Liver (tissue), 3 donors: Measurements from ENCODE around the gene MAN2B1.

Source experiments
- CTCF ChIP-seq: fragments of 150-350 bp; IDR thresholded peaks from 2 replicates; pipeline ENCODE4 v1.5.1; 2017; ENCODE audit warnings: improper control_type of control experiment, low read depth, low read length; ENCODE audit not compliant: missing input control
- EGR1 ChIP-seq, 2 donors: IDR thresholded peaks; 2 replicates each; pipeline ENCODE4 v1.6.1; 2016 to 2018; ENCODE audit warnings: antibody characterized with exemption in 2 of 2, low read depth in 2 of 2
- GABPA ChIP-seq, 2 donors: IDR thresholded peaks in 1 of 2; conservative IDR thresholded peaks in 1 of 2; 2 replicates each; pipeline ENCODE4 v1.6.1; 2016; ENCODE audit warnings: antibody characterized with exemption in 2 of 2, mild to moderate bottlenecking in 1 of 2, moderate library complexity in 1 of 2
- HNF4G ChIP-seq: IDR thresholded peaks from 2 replicates; pipeline ENCODE4 v1.6.1; 2016; ENCODE audit warnings: antibody characterized with exemption
- RAD21 ChIP-seq, 2 donors: IDR thresholded peaks; 2 replicates each; pipeline ENCODE4 v1.6.1; 2016; ENCODE audit warnings: antibody characterized with exemption in 2 of 2, mild to moderate bottlenecking in 2 of 2
- SP1 ChIP-seq: IDR thresholded peaks from 2 replicates; pipeline ENCODE4 v1.6.1; 2018; ENCODE audit warnings: antibody characterized with exemption, mild to moderate bottlenecking
- TAF1 ChIP-seq: conservative IDR thresholded peaks from 2 replicates; pipeline ENCODE4 v1.6.1; 2016; ENCODE audit warnings: antibody characterized with exemption, mild to moderate bottlenecking
- YY1 ChIP-seq: IDR thresholded peaks from 2 replicates; pipeline ENCODE4 v1.6.1; 2016; ENCODE audit warnings: antibody characterized with exemption, mild to moderate bottlenecking
- TF ChIP-seq, protein P1 (sequence below): IDR thresholded peaks from 2 replicates; pipeline ENCODE4 v1.6.1; 2016; ENCODE audit warnings: antibody characterized with exemption
- TF ChIP-seq, protein P2 (sequence below): IDR thresholded peaks from 2 replicates; pipeline ENCODE4 v1.6.1; 2016; ENCODE audit warnings: antibody characterized with exemption
- TF ChIP-seq, protein P3 (sequence below): IDR thresholded peaks from 2 replicates; pipeline ENCODE4 v1.6.1; 2016; ENCODE audit warnings: antibody characterized with exemption
- TF ChIP-seq, protein P4 (sequence below): IDR thresholded peaks from 2 replicates; pipeline ENCODE4 v1.6.1; 2016; ENCODE audit warnings: antibody characterized with exemption, mild to moderate bottlenecking
- donor health status: healthy.
- donor health status: healthy.

DNA sequence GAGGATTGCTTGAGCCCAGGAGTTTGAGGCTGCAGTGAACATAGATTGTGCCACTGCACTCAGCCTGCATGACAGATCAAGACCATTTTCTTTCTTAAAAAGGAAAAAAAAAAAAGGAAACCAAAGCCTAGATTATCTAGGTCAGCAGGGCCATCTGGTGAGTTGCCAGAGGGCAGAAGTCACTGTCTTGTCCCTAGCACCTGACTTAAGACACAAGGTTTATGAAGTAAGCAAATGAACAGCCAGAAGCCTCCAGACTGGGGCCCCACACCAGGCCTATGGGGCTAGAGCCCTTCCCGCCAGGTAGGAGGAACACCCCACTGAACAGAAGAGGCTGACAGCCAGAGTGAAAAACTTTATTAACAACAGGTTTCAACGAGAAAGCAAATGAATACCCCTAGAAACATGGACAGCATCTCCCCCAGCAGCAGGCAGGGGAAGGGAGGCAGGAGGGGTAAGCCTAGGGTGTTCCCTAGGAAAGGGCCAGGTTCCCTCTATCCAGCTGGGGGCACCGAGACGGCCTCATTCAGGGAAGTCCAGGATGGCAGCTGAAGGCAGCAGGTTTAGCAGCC is 1.3 kb upstream of the MAN2B1 start:
- TF ChIP-seq, protein P1, sequence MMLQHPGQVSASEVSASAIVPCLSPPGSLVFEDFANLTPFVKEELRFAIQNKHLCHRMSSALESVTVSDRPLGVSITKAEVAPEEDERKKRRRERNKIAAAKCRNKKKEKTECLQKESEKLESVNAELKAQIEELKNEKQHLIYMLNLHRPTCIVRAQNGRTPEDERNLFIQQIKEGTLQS: no peak
- TF ChIP-seq CTCF: no peak
- no peak for TF ChIP-seq GABPA (IDR thresholded peaks at IDR 0.05 in 1 of 2, conservative IDR thresholded peaks at IDR 0.05 in 1 of 2)
- TF ChIP-seq, protein P2, sequence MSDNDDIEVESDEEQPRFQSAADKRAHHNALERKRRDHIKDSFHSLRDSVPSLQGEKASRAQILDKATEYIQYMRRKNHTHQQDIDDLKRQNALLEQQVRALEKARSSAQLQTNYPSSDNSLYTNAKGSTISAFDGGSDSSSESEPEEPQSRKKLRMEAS: no peak
- no peak for TF ChIP-seq HNF4G
- TF ChIP-seq, protein P3, sequence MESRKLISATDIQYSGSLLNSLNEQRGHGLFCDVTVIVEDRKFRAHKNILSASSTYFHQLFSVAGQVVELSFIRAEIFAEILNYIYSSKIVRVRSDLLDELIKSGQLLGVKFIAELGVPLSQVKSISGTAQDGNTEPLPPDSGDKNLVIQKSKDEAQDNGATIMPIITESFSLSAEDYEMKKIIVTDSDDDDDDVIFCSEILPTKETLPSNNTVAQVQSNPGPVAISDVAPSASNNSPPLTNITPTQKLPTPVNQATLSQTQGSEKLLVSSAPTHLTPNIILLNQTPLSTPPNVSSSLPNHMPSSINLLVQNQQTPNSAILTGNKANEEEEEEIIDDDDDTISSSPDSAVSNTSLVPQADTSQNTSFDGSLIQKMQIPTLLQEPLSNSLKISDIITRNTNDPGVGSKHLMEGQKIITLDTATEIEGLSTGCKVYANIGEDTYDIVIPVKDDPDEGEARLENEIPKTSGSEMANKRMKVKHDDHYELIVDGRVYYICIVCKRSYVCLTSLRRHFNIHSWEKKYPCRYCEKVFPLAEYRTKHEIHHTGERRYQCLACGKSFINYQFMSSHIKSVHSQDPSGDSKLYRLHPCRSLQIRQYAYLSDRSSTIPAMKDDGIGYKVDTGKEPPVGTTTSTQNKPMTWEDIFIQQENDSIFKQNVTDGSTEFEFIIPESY: no peak
- no peak for TF ChIP-seq YY1
- TF ChIP-seq RAD21 (IDR thresholded peaks at IDR 0.05): no peak
- TF ChIP-seq, protein P4, sequence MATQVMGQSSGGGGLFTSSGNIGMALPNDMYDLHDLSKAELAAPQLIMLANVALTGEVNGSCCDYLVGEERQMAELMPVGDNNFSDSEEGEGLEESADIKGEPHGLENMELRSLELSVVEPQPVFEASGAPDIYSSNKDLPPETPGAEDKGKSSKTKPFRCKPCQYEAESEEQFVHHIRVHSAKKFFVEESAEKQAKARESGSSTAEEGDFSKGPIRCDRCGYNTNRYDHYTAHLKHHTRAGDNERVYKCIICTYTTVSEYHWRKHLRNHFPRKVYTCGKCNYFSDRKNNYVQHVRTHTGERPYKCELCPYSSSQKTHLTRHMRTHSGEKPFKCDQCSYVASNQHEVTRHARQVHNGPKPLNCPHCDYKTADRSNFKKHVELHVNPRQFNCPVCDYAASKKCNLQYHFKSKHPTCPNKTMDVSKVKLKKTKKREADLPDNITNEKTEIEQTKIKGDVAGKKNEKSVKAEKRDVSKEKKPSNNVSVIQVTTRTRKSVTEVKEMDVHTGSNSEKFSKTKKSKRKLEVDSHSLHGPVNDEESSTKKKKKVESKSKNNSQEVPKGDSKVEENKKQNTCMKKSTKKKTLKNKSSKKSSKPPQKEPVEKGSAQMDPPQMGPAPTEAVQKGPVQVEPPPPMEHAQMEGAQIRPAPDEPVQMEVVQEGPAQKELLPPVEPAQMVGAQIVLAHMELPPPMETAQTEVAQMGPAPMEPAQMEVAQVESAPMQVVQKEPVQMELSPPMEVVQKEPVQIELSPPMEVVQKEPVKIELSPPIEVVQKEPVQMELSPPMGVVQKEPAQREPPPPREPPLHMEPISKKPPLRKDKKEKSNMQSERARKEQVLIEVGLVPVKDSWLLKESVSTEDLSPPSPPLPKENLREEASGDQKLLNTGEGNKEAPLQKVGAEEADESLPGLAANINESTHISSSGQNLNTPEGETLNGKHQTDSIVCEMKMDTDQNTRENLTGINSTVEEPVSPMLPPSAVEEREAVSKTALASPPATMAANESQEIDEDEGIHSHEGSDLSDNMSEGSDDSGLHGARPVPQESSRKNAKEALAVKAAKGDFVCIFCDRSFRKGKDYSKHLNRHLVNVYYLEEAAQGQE: no peak
- TF ChIP-seq TAF1: no peak
- TF ChIP-seq EGR1 (IDR thresholded peaks at IDR 0.05; ENCODE audit: low read depth in 2 of 2): no peak
- TF ChIP-seq SP1: no peak
